GM18867 (cell line): Measurements from ENCODE around the gene PERM1.
"Not testable (repeated sequence)": the region's sequence is repeated elsewhere in the genome, so short reads cannot be mapped to it uniquely, and the experiment has no call there.

Source experiments
- ATAC-seq: cut with Tn5 transposase; IDR thresholded peaks from one replicate; pipeline ENCODE4 v1.9.1; 2021; ENCODE audit warnings: mild to moderate bottlenecking, moderate library complexity; ENCODE audit not compliant: unreplicated experiment

PERM1 gene

GRCh38 chr1:950881-951280 lies 31.0 kb downstream of the PERM1 start:
- no peak for ATAC-seq

- no peak for ATAC-seq
Observed at GRCh38 chr1:950268-950667, 31.6 kb downstream of the PERM1 start.

- ATAC-seq: no peak
Observed at GRCh38 chr1:947958-948357, 33.9 kb downstream of the PERM1 start.

GRCh38 chr1:946811-947210 lies 35.1 kb downstream of the PERM1 start:
- ATAC-seq: not testable (repeated sequence)

GRCh38 chr1:945688-946556 lies 36.0 kb downstream of the PERM1 start:
- no peak for ATAC-seq

- no peak for ATAC-seq
Observed at GRCh38 chr1:944341-945325, 37.3 kb downstream of the PERM1 start.

- no peak for ATAC-seq
Observed at GRCh38 chr1:943545-944340, 38.1 kb downstream of the PERM1 start.

- ATAC-seq: no peak
Observed at GRCh38 chr1:942864-943533, 38.9 kb downstream of the PERM1 start.

GRCh38 chr1:942411-942821 lies 39.5 kb downstream of the PERM1 start:
- ATAC-seq: no peak

- ATAC-seq: no peak
Observed at GRCh38 chr1:941588-942383, 40.1 kb downstream of the PERM1 start.

GRCh38 chr1:941015-941587 lies 40.8 kb downstream of the PERM1 start:
- ATAC-seq: no peak

GRCh38 chr1:940107-941014 lies 41.5 kb downstream of the PERM1 start:
- ATAC-seq: no peak

- ATAC-seq: no peak
Observed at GRCh38 chr1:939511-940106, 42.3 kb downstream of the PERM1 start.

- no peak for ATAC-seq
Observed at GRCh38 chr1:938711-939489, 43.0 kb downstream of the PERM1 start.

- no peak for ATAC-seq
Observed at GRCh38 chr1:938088-938683, 43.7 kb downstream of the PERM1 start.

- no peak for ATAC-seq
Observed at GRCh38 chr1:937521-937920, 44.4 kb downstream of the PERM1 start.
